ENCODE measurements around the gene GANC.
"Not testable (repeated sequence)": the region's sequence is repeated elsewhere in the genome, so short reads cannot be mapped to it uniquely, and the experiment has no call there.

The GANC gene

GRCh38 chr15:42283671-42284070 is 10.7 kb downstream of the GANC start:
- DNase-seq = no peak

GRCh38 chr15:42284551-42284950 is 11.6 kb downstream of the GANC start:
- DNase-seq = no peak

- DNase-seq = no peak
Measured at GRCh38 chr15:42285034-42285433, 12.0 kb downstream of the GANC start.

GRCh38 chr15:42286445-42287029 is 13.5 kb downstream of the GANC start:
- DNase-seq = no peak

- DNase-seq = no peak
Measured at GRCh38 chr15:42287931-42288330, 14.9 kb downstream of the GANC start.

GRCh38 chr15:42289166-42289565 is 16.2 kb downstream of the GANC start:
- DNase-seq = no peak

- DNase-seq = not testable (repeated sequence)
Measured at GRCh38 chr15:42301004-42301403, 28.0 kb downstream of the GANC start.

- no peak for DNase-seq
Measured at GRCh38 chr15:42306681-42307080, 33.7 kb downstream of the GANC start.

- no peak for DNase-seq
Measured at GRCh38 chr15:42313463-42313862, 40.5 kb downstream of the GANC start.

- no peak for DNase-seq
Measured at GRCh38 chr15:42314818-42315217, 41.8 kb downstream of the GANC start.

GRCh38 chr15:42315521-42315920 is 42.5 kb downstream of the GANC start:
- no peak for DNase-seq

GRCh38 chr15:42316282-42316805 is 43.3 kb downstream of the GANC start:
- not testable (repeated sequence) for DNase-seq

- DNase-seq = no peak
Measured at GRCh38 chr15:42319206-42319605, 46.2 kb downstream of the GANC start.

- no peak for DNase-seq
Measured at GRCh38 chr15:42324308-42324707, 51.3 kb downstream of the GANC start.

- no peak for DNase-seq
Measured at GRCh38 chr15:42329161-42329560, 56.2 kb downstream of the GANC start.

GRCh38 chr15:42329992-42330391 is 57.0 kb downstream of the GANC start:
- no peak for DNase-seq

GRCh38 chr15:42331235-42331634 is 58.2 kb downstream of the GANC start:
- no peak for DNase-seq

GRCh38 chr15:42332331-42332730 is 59.3 kb downstream of the GANC start:
- no peak for DNase-seq

GRCh38 chr15:42335074-42335473 is 62.1 kb downstream of the GANC start:
- DNase-seq = no peak

- DNase-seq = not testable (repeated sequence)
Measured at GRCh38 chr15:42336650-42337049, 63.6 kb downstream of the GANC start.

GRCh38 chr15:42337104-42337503 is 64.1 kb downstream of the GANC start:
- not testable (repeated sequence) for DNase-seq

- DNase-seq = no peak
Measured at GRCh38 chr15:42338500-42338899, 65.5 kb downstream of the GANC start.

GRCh38 chr15:42343596-42344232 is 70.7 kb downstream of the GANC start:
- DNase-seq = no peak

GRCh38 chr15:42344763-42345162 is 71.8 kb downstream of the GANC start:
- DNase-seq = no peak

- DNase-seq = no peak
Measured at GRCh38 chr15:42345504-42345903, 72.5 kb downstream of the GANC start.
